Activated naive CD8-positive, alpha-beta T cell treated with anti-CD3 and anti-CD28 coated beads, Interleukin-2, amount 50 U/mL, for 24 hours (primary cell): ENCODE data around the gene HERC3.

Experiments used
- ATAC-seq: fragments of 150-1000 bp; cut with Tn5 transposase; one replicate; pipeline ENCODE4 v1.10.0; 2021
- DNase-seq: peaks from one replicate; pipeline ENCODE4 v3.0.0; 2021
- H3K27ac Mint-ChIP-seq: one replicate; pipeline ENCODE4 v1.8.0; 2021; ENCODE audit warnings: mild to moderate bottlenecking, mixed read lengths
- H3K27me3 Mint-ChIP-seq: one replicate; pipeline ENCODE4 v1.8.0; 2021; ENCODE audit warnings: mixed read lengths
- H3K36me3 Mint-ChIP-seq: one replicate; pipeline ENCODE4 v1.8.0; 2021; ENCODE audit warnings: low read depth, mixed read lengths
- H3K4me1 Mint-ChIP-seq: one replicate; pipeline ENCODE4 v1.8.0; 2021; ENCODE audit warnings: mixed read lengths
- H3K4me3 Mint-ChIP-seq: one replicate; pipeline ENCODE4 v1.8.0; 2021; ENCODE audit warnings: mild to moderate bottlenecking, moderate library complexity, mixed read lengths
- H3K9me3 Mint-ChIP-seq: one replicate; pipeline ENCODE4 v1.8.0; 2021; ENCODE audit warnings: mixed read lengths

The HERC3 gene

DNA sequence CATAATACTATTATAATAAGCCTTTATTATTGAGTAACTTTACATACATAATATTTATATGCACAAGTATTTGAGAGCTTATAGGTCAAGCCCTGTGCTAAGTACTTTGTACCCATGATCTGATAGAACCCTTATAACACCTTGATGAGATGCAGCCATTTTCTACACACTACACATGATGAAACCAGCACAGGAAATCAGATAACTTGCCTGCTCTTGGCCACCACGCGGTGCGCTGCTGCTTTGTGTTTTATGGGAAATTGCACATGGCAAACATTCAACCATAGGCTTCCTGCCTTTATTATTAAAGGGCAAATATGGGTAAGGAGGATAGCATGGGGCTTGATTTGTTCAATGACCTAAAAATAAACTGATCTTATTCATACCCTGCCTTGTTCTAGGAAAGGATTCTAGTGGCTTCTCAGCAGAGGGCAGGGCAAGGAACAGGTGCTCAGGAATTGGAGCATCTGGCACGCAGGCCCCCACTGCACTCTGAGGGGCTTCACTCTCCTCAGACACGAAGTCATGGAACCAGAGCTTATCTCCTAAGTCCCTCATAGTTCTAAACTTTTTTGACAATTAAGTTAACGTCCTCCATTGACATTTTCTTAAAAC is 137.0 kb downstream of the HERC3 start:
- H3K4me3 Mint-ChIP-seq, result no peak overlapping the region
- no peaks in the 10 kb centered on the region for H3K4me1 Mint-ChIP-seq
- no peak overlapping the region for H3K27ac Mint-ChIP-seq
- H3K27me3 Mint-ChIP-seq, result no peaks in the 10 kb centered on the region
- H3K9me3 Mint-ChIP-seq, result no peaks in the 10 kb centered on the region
- ATAC-seq (no peak), DNase-seq (no peak)
- H3K36me3 Mint-ChIP-seq, result peaks cover 5% of the 10 kb centered on the region

DNA sequence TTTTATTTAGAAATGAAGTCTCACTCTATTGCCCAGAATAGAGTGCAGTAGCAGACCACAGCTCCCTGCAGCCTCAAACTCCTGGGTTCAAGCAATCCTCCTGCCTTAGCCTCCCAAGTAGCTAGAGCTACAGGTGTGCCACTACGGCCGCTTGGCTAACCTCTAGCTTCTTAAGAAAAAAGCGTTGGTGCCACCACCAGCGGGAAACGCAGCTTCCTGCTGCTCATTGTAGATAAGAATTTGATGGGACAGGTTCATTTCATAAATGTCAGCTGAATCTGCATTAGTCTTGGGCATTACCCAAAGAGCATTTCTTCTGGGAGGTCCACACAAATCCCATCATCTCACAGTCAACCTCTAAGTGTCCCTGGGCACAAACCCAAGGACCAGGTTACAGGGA is 138.5 kb downstream of the HERC3 start:
- Mint-ChIP-seq H3K9me3 (no peaks in the 10 kb centered on the region), H3K4me3 (no peak overlapping the region), H3K4me1 (no peaks in the 10 kb centered on the region), H3K27me3 (no peaks in the 10 kb centered on the region), H3K36me3 (peaks cover 5% of the 10 kb centered on the region), H3K27ac (no peak overlapping the region)
- DNase-seq (no peak), ATAC-seq (no peak)

DNA sequence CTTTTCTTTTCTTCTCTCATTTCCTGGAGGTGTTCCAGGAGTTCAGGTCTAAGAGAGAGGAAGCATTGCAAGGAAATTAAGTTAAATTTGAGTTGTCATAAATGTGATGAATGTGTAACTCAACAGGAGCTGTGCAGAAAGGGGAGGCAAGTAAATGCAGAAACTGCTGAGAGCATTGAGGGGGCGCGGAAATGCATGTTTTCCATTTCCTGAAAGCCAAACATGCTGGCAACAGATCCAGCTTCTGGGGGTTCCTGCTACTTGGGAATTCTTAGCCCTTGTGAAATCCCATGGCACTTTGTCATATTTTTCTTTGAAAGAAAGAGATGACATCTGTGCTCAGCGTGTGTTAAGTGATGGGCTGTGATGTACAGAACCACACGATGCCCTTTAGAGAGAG is 139.1 kb downstream of the HERC3 start:
- no peak overlapping the region for H3K27ac Mint-ChIP-seq
- DNase-seq, result no peak
- no peaks in the 10 kb centered on the region for H3K4me1 Mint-ChIP-seq
- peaks cover 5% of the 10 kb centered on the region for H3K36me3 Mint-ChIP-seq
- no peak for ATAC-seq
- no peaks in the 10 kb centered on the region for H3K27me3 Mint-ChIP-seq
- H3K9me3 Mint-ChIP-seq, result no peaks in the 10 kb centered on the region
- H3K4me3 Mint-ChIP-seq, result no peak overlapping the region

DNA sequence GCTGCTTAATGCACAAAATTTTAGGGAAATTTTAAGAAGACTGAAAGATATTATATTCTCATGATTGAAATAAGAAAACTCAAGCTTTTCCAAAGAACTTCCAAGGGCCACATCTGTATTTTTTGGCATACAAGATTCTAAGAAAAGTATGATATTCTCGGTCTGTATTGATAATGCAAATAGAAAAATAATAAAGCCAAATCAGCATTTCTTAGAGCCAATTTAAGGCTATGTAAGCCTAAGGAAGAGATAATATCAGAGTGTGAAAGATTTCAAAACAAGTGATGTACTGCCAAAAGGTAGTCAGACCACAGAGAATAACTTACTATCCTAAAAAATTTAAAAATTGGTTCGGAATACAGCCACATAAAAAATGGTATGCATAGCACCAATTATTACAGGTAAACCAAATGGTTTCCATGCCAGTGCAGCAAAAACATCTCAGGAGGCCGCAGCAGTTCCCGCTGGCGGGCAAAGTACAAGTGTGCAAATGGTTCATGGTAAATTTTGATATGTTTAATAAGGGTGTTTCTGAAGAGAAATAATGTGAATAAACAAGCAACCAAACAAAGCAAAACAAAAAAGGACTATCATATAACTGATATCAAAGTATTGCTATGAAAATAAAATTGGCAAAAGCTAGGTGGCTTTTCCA is 140.6 kb downstream of the HERC3 start:
- Mint-ChIP-seq H3K4me1 (peaks cover 9% of the 10 kb centered on the region), H3K27me3 (no peaks in the 10 kb centered on the region), H3K36me3 (peaks cover 2% of the 10 kb centered on the region), H3K9me3 (no peaks in the 10 kb centered on the region), H3K27ac (no peak overlapping the region), H3K4me3 (no peak overlapping the region)
- ATAC-seq (no peak), DNase-seq (no peak)

DNA sequence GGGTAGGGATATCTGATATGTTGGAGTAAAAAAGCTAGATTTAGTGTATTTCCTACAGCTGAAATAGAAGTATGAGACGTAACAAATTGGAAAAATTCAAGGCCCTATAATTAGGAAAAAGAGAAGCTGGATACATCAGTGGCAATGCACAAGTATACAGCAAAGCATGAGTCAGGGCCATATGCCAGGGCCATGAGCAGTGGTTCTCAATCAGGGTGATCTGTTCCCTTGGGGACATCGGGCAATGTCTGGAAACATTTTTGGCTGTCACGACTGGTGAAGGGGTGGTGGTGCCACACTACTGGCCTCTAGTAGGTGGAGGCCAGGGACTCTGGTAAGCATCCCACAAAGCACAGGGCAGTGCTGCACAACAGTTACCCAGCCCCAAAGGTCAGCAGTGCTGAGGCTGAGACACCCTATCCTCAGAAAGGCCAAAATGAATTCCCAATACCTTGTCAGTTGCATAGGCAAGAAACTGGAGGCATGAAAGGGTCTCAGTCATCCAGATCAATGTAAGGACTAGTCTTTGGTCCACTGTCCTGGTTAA is 142.2 kb downstream of the HERC3 start:
- DNase-seq (no peak), ATAC-seq (no peak)
- no peaks in the 10 kb centered on the region for H3K9me3 Mint-ChIP-seq
- H3K4me1 Mint-ChIP-seq, result peaks cover 16% of the 10 kb centered on the region
- no peak overlapping the region for H3K4me3 Mint-ChIP-seq
- peaks cover 2% of the 10 kb centered on the region for H3K36me3 Mint-ChIP-seq
- H3K27me3 Mint-ChIP-seq, result no peaks in the 10 kb centered on the region
- H3K27ac Mint-ChIP-seq, result no peak overlapping the region

DNA sequence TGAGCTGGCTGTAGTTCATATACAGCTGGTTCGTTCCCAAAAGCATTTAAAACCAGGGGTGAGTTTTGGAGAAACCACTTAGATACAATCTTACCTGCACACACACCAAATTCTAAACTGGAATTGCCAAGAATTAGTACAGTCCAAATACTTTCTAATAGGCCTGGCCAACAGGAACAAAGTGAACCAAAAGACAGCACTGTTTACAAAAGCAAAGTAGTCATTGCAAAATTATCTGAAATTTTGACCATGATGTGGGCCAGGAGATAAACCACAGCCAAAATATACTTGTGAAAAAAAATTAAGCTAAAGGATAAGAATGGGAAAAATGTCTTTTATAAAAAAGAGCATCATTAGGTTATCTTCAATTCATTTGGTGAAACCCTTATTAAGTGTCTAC is 143.3 kb downstream of the HERC3 start:
- Mint-ChIP-seq H3K36me3 (peaks cover 2% of the 10 kb centered on the region), H3K9me3 (no peaks in the 10 kb centered on the region), H3K27me3 (no peaks in the 10 kb centered on the region), H3K4me3 (no peak overlapping the region), H3K27ac (no peak overlapping the region), H3K4me1 (peaks cover 16% of the 10 kb centered on the region)
- ATAC-seq (no peak), DNase-seq (no peak)

DNA sequence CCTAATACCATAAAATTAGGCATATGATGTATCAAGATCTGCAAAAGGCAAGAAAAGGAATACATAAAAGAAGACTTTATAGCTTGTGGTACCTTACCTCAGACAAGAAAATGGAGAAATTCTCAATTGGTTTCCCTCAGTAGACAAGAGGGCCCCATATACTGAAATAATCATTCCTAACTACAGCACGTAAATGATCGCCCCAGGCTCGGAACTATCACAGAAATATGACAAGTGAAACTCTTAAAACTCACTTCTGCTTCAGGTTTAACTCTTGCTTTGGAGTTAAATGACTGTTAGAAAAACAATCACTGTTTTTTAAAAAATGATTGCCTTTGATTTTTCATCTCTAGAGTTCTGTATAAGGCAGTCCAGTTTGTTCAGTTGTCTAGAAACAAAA is 144.0 kb downstream of the HERC3 start:
- peaks cover 16% of the 10 kb centered on the region for H3K4me1 Mint-ChIP-seq
- no peak for DNase-seq
- H3K4me3 Mint-ChIP-seq, result no peak overlapping the region
- H3K27ac Mint-ChIP-seq, result no peak overlapping the region
- H3K27me3 Mint-ChIP-seq, result no peaks in the 10 kb centered on the region
- H3K9me3 Mint-ChIP-seq, result no peaks in the 10 kb centered on the region
- no peaks in the 10 kb centered on the region for H3K36me3 Mint-ChIP-seq
- no peak for ATAC-seq

DNA sequence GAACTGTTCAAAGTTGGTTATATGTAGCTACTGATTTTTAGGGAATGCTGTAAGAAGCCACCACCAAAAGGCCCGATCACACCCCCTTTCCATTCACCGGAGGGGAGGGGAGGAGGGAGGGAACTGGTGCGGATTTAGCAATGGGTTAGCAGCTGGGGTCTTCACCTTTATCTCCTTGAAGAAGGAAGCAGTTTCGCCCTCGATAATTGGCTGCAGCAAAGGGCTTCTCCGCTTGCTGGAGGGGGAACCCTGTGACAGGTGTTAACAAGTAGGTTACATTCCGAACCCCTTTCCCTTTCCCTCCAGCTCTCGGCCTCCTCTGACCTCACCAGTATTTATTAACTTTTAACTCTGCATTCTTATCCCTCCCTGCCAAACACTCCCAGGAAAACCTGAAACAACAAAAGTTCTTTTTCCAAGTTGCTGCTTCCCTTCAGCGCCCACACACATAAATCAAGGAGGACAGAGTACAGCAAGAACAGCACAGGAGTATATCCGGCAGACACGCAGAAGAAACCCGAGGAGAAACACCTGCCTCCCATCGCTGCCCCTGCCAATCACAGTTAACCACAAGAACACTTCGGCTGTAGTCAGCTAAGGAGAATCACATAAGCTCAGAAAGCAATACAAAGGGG is 145.1 kb downstream of the HERC3 start:
- ATAC-seq, result peak; percentile 52
- Mint-ChIP-seq H3K4me3 (peak overlapping the region; percentile 60), H3K27ac (no peak overlapping the region)

DNA sequence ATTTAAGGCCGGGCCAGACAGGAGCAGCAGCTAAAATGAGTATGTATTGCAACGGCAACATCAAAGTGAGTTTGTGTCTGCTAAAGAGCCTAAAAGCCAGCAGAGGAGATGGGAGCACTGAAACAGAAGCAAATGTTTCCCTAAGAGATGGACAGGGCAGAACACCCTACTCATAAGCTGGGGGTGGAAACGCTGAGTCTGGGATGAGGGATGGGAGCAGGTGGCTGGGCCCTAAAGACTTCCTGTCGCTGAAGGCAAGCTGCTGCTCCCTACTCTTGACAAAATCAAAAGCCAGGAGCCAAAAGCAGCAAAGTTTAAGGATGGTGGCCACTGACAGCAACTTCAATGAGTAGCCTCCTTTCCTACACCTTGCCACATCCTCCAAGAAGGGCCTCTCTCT is 145.9 kb downstream of the HERC3 start:
- DNase-seq, result no peak
- Mint-ChIP-seq H3K9me3 (no peaks in the 10 kb centered on the region), H3K27ac (no peak overlapping the region), H3K36me3 (no peaks in the 10 kb centered on the region), H3K27me3 (no peaks in the 10 kb centered on the region), H3K4me1 (peaks cover 16% of the 10 kb centered on the region), H3K4me3 (no peak overlapping the region)
- ATAC-seq, result no peak

More for the DNA sequence above, 145.1 kb downstream of the HERC3 start:
- DNase-seq, result peak; percentile 14
- Mint-ChIP-seq H3K4me1 (peaks cover 16% of the 10 kb centered on the region), H3K27me3 (no peaks in the 10 kb centered on the region), H3K36me3 (no peaks in the 10 kb centered on the region), H3K9me3 (no peaks in the 10 kb centered on the region)

DNA sequence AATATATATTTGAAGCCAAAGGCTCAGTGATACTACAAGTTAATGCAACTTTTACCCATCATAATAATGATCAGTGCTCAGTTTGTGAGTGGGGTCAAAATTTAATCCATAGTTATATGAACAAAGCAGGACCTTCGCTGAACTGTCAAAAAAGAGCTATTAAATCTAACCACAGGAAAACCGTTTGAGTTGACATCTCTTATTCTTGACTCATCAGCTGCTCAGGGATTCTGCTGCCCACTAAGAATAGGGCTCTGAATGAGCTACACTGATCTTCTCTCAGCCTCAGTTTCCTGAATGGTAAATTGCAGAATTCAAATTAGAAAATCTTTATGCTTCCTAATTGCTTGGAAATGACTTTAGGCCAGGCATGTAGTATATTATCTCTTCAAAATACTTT is 150.3 kb downstream of the HERC3 start:
- H3K27me3 Mint-ChIP-seq, result no peaks in the 10 kb centered on the region
- peaks cover 9% of the 10 kb centered on the region for H3K4me1 Mint-ChIP-seq
- no peak for DNase-seq
- no peak overlapping the region for H3K27ac Mint-ChIP-seq
- no peaks in the 10 kb centered on the region for H3K36me3 Mint-ChIP-seq
- no peaks in the 10 kb centered on the region for H3K9me3 Mint-ChIP-seq
- no peak overlapping the region for H3K4me3 Mint-ChIP-seq
- no peak for ATAC-seq

DNA sequence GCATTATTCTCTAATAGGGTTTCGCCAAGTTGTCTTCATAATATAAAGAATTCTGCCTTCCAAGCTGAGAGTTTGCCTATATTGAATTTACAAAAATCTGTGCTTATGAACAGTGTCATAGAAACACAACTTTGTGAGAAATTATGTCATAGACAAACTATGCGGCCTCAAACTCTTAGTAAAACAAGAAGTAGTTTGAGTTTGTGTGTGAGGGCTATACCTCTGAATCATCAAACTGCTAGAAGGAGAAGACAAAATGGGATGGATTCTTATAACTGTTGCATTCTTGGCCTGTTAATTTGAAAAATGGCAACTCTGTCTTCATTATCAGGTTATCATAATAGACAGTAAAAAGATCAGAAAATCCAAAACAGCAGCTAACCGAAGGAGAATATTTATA is 151.4 kb downstream of the HERC3 start:
- H3K36me3 Mint-ChIP-seq, result no peaks in the 10 kb centered on the region
- H3K4me3 Mint-ChIP-seq, result no peak overlapping the region
- H3K27ac Mint-ChIP-seq, result no peak overlapping the region
- H3K9me3 Mint-ChIP-seq, result no peaks in the 10 kb centered on the region
- no peaks in the 10 kb centered on the region for H3K27me3 Mint-ChIP-seq
- no peak for DNase-seq
- ATAC-seq, result no peak
- H3K4me1 Mint-ChIP-seq, result peaks cover 2% of the 10 kb centered on the region

DNA sequence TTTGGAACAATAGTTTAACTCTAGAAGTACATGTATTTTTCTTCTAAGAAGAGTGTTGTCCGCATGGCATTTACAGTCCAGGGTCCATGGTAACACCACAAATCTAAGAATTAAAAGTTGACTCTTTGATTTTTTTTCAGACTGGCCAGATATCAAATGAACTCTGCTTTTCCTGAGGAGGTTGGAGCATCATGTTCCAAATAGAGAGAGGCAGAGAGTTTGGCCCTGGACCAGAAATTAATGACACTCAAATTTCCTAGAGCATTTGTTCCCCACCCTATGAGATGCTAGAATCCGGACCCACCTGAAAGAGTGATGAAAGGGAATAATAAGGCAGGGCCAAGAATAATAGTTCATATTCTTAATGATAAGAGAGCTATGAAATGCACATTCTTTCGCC is 152.3 kb downstream of the HERC3 start:
- DNase-seq (no peak), ATAC-seq (no peak)
- no peaks in the 10 kb centered on the region for H3K4me1 Mint-ChIP-seq
- H3K27me3 Mint-ChIP-seq, result no peaks in the 10 kb centered on the region
- no peak overlapping the region for H3K27ac Mint-ChIP-seq
- H3K36me3 Mint-ChIP-seq, result no peaks in the 10 kb centered on the region
- no peak overlapping the region for H3K4me3 Mint-ChIP-seq
- no peaks in the 10 kb centered on the region for H3K9me3 Mint-ChIP-seq

DNA sequence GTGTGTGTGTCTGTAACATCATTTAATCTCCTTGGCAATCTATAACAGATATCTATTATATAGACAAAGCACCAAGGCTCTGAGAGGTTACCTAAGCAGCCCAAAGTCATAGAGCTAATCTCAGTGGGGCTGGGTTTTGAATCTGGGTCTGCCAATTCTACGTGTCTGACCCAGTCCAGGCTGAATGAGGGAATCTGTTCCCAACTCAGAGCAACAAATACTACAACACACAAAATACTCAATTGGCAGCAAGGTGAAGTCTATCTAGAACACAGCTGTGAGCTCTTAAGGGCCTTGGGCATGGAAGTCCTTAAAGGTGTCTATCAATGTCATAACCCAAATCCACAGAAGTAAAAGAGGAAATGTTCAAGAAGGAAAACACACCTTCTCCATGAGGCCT is 152.9 kb downstream of the HERC3 start:
- Mint-ChIP-seq H3K4me3 (no peak overlapping the region), H3K9me3 (no peaks in the 10 kb centered on the region), H3K4me1 (no peaks in the 10 kb centered on the region), H3K27ac (no peak overlapping the region), H3K27me3 (no peaks in the 10 kb centered on the region), H3K36me3 (no peaks in the 10 kb centered on the region)
- no peak for DNase-seq
- no peak for ATAC-seq

DNA sequence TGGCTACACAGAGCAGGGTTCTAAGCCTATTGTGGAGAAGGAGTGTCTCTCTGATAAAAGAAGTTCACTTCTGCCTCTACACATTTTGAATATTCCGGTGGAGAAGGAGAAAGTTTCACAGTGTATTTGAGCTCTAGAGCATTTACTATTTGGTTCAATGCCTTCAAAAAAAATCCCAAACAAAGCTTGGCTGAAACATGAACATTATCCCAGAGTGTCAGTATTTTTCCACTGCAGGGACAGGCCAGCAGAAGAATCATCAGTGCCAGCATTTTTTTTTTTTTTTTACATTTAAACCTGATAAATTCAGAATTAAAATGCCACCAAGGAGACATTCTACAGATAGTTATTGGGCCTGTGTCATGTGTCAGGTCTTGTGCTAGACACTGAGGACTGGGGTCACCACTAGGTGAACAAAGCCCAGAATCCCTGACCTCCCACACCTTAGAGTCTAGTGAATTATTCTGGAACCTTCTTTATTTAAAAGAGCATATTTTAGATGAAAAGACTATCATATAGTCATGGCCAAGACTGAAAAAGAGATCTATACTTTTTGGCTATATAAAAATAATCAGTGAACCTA is 153.4 kb downstream of the HERC3 start:
- DNase-seq (no peak), ATAC-seq (no peak)
- no peaks in the 10 kb centered on the region for H3K4me1 Mint-ChIP-seq
- H3K27me3 Mint-ChIP-seq, result no peaks in the 10 kb centered on the region
- H3K27ac Mint-ChIP-seq, result no peak overlapping the region
- H3K36me3 Mint-ChIP-seq, result no peaks in the 10 kb centered on the region
- no peak overlapping the region for H3K4me3 Mint-ChIP-seq
- H3K9me3 Mint-ChIP-seq, result no peaks in the 10 kb centered on the region

DNA sequence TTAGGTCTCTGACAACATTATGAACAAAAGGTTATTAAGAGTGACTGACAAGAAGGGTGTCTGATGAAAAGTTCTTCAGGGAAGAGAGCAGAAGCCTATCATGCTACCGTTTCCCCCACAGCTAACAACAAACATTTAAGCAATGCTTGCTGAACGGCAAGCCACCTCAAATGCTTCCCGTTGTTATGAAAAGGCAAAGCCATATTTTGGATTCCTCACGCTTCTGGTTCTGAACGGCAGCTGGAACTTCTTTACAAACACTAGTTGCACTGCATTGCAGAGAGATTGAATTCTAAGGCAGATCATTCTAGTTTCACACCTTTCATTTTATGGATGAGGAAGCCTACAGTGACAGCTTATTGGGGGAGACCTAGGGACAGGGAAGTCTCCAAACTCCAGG is 153.9 kb downstream of the HERC3 start:
- Mint-ChIP-seq H3K4me1 (no peaks in the 10 kb centered on the region), H3K27me3 (no peaks in the 10 kb centered on the region), H3K4me3 (no peak overlapping the region), H3K36me3 (no peaks in the 10 kb centered on the region), H3K27ac (no peak overlapping the region), H3K9me3 (no peaks in the 10 kb centered on the region)
- DNase-seq (no peak), ATAC-seq (no peak)
